B cell (primary cell): Measurements from ENCODE around the gene SLC9A5. TPM values are rescaled to one million over a fixed set of nuclear protein-coding genes. Genes with fewer than 3 reads are reported as not detected.
A peak's percentile ranks its signal among the peaks of the same experiment; 100 is the strongest.

ENCODE experiments used
- ATAC-seq: fragments of 200-7000 bp; cut with Tn5 transposase; one replicate; pipeline ENCODE4 v1.10.0; 2021; ENCODE audit warnings: low read depth, mild to moderate bottlenecking, moderate number of reproducible peaks, moderate library complexity
- CTCF ChIA-PET: fragments of 350-600 bp; sonication (Branson Sonifier 250); formaldehyde crosslinking; loops from one replicate; lab custom pipeline; 2021; ENCODE audit warnings: antibody characterized with exemption, inconsistent platforms; lab: Charles Lee
- POLR2A ChIA-PET: fragments of 350-600 bp; sonication (Branson Sonifier 250); formaldehyde crosslinking; loops from one replicate; lab custom pipeline; 2021; ENCODE audit warnings: antibody characterized with exemption; lab: Charles Lee
- DNase-seq: peaks from one replicate; pipeline ENCODE4 v3.0.0; 2013
- H2AFZ ChIP-seq: 2 replicates; pipeline ENCODE4 v1.6.1; 2012; ENCODE audit warnings: mild to moderate bottlenecking, low read depth, low read length; ENCODE audit not compliant: insufficient read depth, poor library complexity, severe bottlenecking
- H3K27ac ChIP-seq, 2 donors: 1 replicate in 1 of 2; 2 replicates in 1 of 2; pipeline ENCODE4 v1.5.1; 2012 to 2013; ENCODE audit warnings: low read length in 2 of 2, mild to moderate bottlenecking in 2 of 2, moderate library complexity in 1 of 2
- H3K27me3 ChIP-seq, 4 experiments: fragments of 200-600 bp in 1 of 4; sonication (generic) in 1 of 4; replicated peaks in 1 of 4; 1 replicate in 2 of 4; 2 replicates in 2 of 4; pipeline versions ENCODE4 v1.6.1 to v1.7.0; 2013 to 2016; ENCODE audit warnings: low read length in 3 of 4, mild to moderate bottlenecking in 2 of 4, mixed read lengths in 1 of 4, moderate library complexity in 1 of 4; ENCODE audit not compliant: insufficient read depth in 4 of 4, control insufficient read depth in 3 of 4; ENCODE audit errors: control extremely low read depth in 1 of 4
- H3K36me3 ChIP-seq, 2 experiments: replicated peaks in 1 of 2; 1 replicate in 1 of 2; 2 replicates in 1 of 2; pipeline versions ENCODE4 v1.6.1 to v1.7.1; 2013; ENCODE audit warnings: low read length in 1 of 2; ENCODE audit not compliant: insufficient read depth in 2 of 2, control insufficient read depth in 1 of 2; ENCODE audit errors: control extremely low read depth in 1 of 2, extremely low read depth in 1 of 2
- H3K4me1 ChIP-seq, 2 donors: fragments of 200-600 bp in 1 of 2; sonication (generic) in 1 of 2; 1 replicate in 1 of 2; 2 replicates in 1 of 2; pipeline versions ENCODE4 v1.5.1 to v1.6.1; 2013 to 2017; ENCODE audit warnings: low read length in 2 of 2; ENCODE audit not compliant: control insufficient read depth in 2 of 2, insufficient read depth in 2 of 2
- H3K4me2 ChIP-seq: replicated peaks from 2 replicates; pipeline ENCODE3; 2012; ENCODE audit warnings: mild to moderate bottlenecking, low read depth, low read length; ENCODE audit not compliant: poor library complexity, severe bottlenecking
- H3K4me3 ChIP-seq, 5 experiments: fragments of 200-600 bp in 1 of 5; sonication (generic) in 1 of 5; 1 replicate in 3 of 5; 2 replicates in 2 of 5; pipeline versions ENCODE4 v1.5.1 to v1.7.0; 2011 to 2016; ENCODE audit warnings: low read length in 4 of 5, mild to moderate bottlenecking in 4 of 5, low read depth in 2 of 5, control low read depth in 1 of 5, moderate library complexity in 1 of 5; ENCODE audit not compliant: insufficient read depth in 1 of 5; ENCODE audit errors: control extremely low read depth in 1 of 5, extremely low read depth in 1 of 5
- H3K79me2 ChIP-seq: fragments of 200-600 bp; sonication (generic); one replicate; pipeline ENCODE4 v1.6.0; 2016; ENCODE audit warnings: low read length; ENCODE audit not compliant: control insufficient read depth, insufficient read depth
- H3K9ac ChIP-seq: fragments of 200-600 bp; sonication (generic); 2 replicates; pipeline ENCODE4 v1.6.1; 2017; ENCODE audit warnings: mild to moderate bottlenecking, low read length, moderate library complexity
- H3K9me3 ChIP-seq, 3 donors: one replicate each; pipeline versions ENCODE4 v1.6.1 to v1.7.1; 2013; ENCODE audit warnings: low read length in 2 of 3; ENCODE audit not compliant: control insufficient read depth in 2 of 3, insufficient read depth in 1 of 3; ENCODE audit errors: control extremely low read depth in 1 of 3
- H4K20me1 ChIP-seq: 2 replicates; pipeline ENCODE4 v1.6.0; 2012; ENCODE audit warnings: mild to moderate bottlenecking, low read length; ENCODE audit not compliant: insufficient read depth, control insufficient read depth, poor library complexity, severe bottlenecking
- H3K27ac Mint-ChIP-seq: one replicate; pipeline ENCODE4 v1.8.0; 2021; ENCODE audit warnings: mixed read lengths
- H3K27me3 Mint-ChIP-seq: one replicate; pipeline ENCODE4 v1.8.0; 2021; ENCODE audit warnings: mixed read lengths
- H3K4me1 Mint-ChIP-seq: one replicate; pipeline ENCODE4 v1.8.0; 2021; ENCODE audit warnings: mixed read lengths
- H3K4me3 Mint-ChIP-seq: one replicate; pipeline ENCODE4 v1.8.0; 2021; ENCODE audit warnings: mixed read lengths
- H3K9me3 Mint-ChIP-seq: one replicate; pipeline ENCODE4 v1.8.0; 2022; ENCODE audit warnings: mixed read lengths; ENCODE audit not compliant: insufficient read depth
- EZH2 ChIP-seq: IDR thresholded peaks from 2 replicates; pipeline ENCODE4 v1.6.1; 2012; ENCODE audit warnings: borderline replicate concordance, low read depth, mild to moderate bottlenecking, moderate library complexity, low read length; ENCODE audit not compliant: insufficient read depth, poor library complexity, severe bottlenecking
- WGBS: methylation state at CpG from one replicate; pipeline ENCODE4 v1.1.5; 2013; ENCODE audit warnings: missing lambda C conversion rate; ENCODE audit not compliant: insufficient coverage; 5-methylcytosine and 5-hydroxymethylcytosine counted together
- intact Hi-C: fragments of 100-400 bp; cut with micrococcal nuclease; formaldehyde crosslinking; loops from one replicate; pipeline ENCODE4 v1.10.0; 2022
- polyA plus RNA-seq: library from polyadenylated mRNA; depleted of rRNA; stranded (reverse); fragments of >200 nt; gene quantifications from 2 replicates; pipeline ENCODE4 v1.2.3, GENCODE V29; 2012
- total RNA-seq, 2 donors: library from RNA; stranded (reverse); fragments of 120-200 nt in 1 of 2; gene quantifications; 1 replicate in 1 of 2; 2 replicates in 1 of 2; pipeline versions ENCODE4 v1.2.3 to v1.2.4, GENCODE V29; 2013 to 2022
- TF ChIP-seq, protein P1 (sequence below): fragments of 200-600 bp; IDR thresholded peaks from one replicate; pipeline ENCODE4 v1.8.0; 2022; ENCODE audit warnings: antibody characterized with exemption, mild to moderate bottlenecking

SLC9A5 gene
- total and polyA plus RNA-seq, 2 donors (not counting 1 experiment from before 2014, with no cell fraction given), result 1.7 TPM

DNA sequence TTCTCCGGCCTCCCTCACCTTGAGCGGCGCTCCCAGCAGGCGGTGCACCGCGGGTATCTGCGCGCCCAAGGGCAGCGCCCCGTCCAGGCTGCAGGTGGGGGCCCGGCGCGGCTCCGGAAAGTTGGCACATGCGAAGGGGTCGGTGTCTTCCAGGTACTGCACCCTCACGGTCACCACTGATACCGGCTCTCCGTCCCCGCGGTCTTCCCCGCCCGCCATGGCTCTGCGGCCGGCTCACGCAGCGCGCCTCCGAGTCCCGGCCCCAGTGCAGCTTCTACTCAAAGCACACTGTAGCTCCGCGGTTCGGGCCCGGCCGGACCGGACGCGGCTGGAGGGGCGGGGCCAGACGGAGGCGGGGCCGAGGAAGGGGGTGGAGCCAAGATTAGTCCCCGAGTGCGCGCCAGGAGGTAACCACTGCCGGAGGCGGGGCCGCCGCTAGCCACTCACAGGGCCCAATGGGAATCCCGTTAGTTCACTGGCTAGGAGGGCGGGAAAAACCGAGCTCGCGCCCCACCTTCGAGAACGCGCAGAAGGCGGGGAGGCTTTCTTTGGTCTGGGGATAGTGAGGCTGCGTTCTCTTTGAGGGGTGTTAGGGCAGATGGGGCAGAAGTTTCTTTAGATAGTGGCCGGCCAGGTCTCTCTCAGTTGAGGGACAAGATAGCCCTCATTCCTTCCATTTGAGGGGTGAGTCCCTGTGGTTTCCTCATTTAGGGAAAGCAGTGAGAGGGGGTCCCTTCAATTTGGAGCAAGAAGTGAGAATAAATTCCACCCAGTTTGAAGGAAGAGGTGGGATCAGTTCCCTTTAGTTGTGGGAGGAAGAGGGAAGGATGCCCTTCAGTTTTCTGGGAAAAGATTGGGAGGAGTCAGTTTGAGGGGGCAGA, 1.3 kb upstream of the SLC9A5 start, which contains the start of gene FHOD1:
Gene FHOD1 (minus strand): TSS at position 290 of the 881 bp plus-strand sequence. CDS start 71 bp downstream, at position 219.
- peak; percentile 96 for DNase-seq
- no peaks in the 10 kb centered on the region for H3K36me3 ChIP-seq
- peaks cover 0 to 17% (median 13%) of the 10 kb centered on the region in 4 experiments for H3K27me3 ChIP-seq
- H3K9ac ChIP-seq, result peak within 1 kb of the TSS; percentile 81
- H4K20me1 ChIP-seq, result peaks cover 8% of the 10 kb centered on the region
- peaks cover 53% of the 10 kb centered on the region for H3K4me1 Mint-ChIP-seq
- peak within 1 kb of the TSS; percentile 100 for H3K4me2 ChIP-seq
- H3K27ac ChIP-seq, result peak within 1 kb of the TSS; percentile 16 to 48
- ATAC-seq, result peak; percentile 75
- no peak for TF ChIP-seq EZH2
- TF ChIP-seq, protein P1, sequence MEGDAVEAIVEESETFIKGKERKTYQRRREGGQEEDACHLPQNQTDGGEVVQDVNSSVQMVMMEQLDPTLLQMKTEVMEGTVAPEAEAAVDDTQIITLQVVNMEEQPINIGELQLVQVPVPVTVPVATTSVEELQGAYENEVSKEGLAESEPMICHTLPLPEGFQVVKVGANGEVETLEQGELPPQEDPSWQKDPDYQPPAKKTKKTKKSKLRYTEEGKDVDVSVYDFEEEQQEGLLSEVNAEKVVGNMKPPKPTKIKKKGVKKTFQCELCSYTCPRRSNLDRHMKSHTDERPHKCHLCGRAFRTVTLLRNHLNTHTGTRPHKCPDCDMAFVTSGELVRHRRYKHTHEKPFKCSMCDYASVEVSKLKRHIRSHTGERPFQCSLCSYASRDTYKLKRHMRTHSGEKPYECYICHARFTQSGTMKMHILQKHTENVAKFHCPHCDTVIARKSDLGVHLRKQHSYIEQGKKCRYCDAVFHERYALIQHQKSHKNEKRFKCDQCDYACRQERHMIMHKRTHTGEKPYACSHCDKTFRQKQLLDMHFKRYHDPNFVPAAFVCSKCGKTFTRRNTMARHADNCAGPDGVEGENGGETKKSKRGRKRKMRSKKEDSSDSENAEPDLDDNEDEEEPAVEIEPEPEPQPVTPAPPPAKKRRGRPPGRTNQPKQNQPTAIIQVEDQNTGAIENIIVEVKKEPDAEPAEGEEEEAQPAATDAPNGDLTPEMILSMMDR, result no peak
- ChIA-PET CTCF (interaction anchor here (0.9 to 4.2 kb wide), 7 partner anchors 14 to 233 kb away, joined by 3 to 19 read pairs (median 4); partner anchors contain the start of genes ATP6V0D1 and TMEM208), POLR2A (interaction anchor here (0.6 to 3.7 kb wide), 5 partner anchors 20 to 277 kb away, joined by 3 to 27 read pairs (median 3); partner anchors contain the start of gene TMEM208)
- peak within 1 kb of the TSS; percentile 90 for H3K27ac Mint-ChIP-seq
- H3K4me3 ChIP-seq, result peak within 1 kb of the TSS; percentile 70 to 97 (median 79)
- peaks cover 9% of the 10 kb centered on the region for H3K27me3 Mint-ChIP-seq
- no peaks in the 10 kb centered on the region for H3K9me3 Mint-ChIP-seq
- intact Hi-C loops, result loop anchor here (1.0 to 10.0 kb wide), 7 partner anchors 20 to 417 kb away; partner anchors contain the start of genes ACD, ATP6V0D1, C16orf86 and E2F4
- peak within 1 kb of the TSS; percentile 96 for H3K4me3 Mint-ChIP-seq
- H3K9me3 ChIP-seq, result no peaks in the 10 kb centered on the region
- peaks cover 46 to 55% of the 10 kb centered on the region in 2 donors for H3K4me1 ChIP-seq
- peak within 1 kb of the TSS; percentile 86 for H2AFZ ChIP-seq
- H3K79me2 ChIP-seq, result peaks cover 13% of the 10 kb centered on the region
- WGBS, result under 1% methylated on average over 60 of the region's 60 CpGs
